HepG2 (cell line): ENCODE data around the gene XPNPEP2. TPM values are rescaled to one million over a fixed set of nuclear protein-coding genes. Genes with fewer than 3 reads are reported as not detected.

Source experiments
- ATAC-seq: fragments of 200-7000 bp; cut with Tn5 transposase; 3 replicates; pipeline ENCODE4 v1.9.1; 2020; ENCODE audit warnings: mild to moderate bottlenecking, moderate library complexity
- BruUV-seq: library from RNA; stranded (reverse); fragments of 400-500 nt; replicated peaks from 2 replicates; lab custom pipeline; 2021; lab: Mats Ljungman, UMichigan
- CTCF ChIA-PET: fragments of 300-600 bp; formaldehyde crosslinking; extraction: SDS; loops from one replicate; lab custom pipeline; 2021; ENCODE audit warnings: low total read pairs, inconsistent platforms, low intra/inter-chr PET ratio; lab: Yijun Ruan, JAX
- POLR2A ChIA-PET: fragments of 350-600 bp; sonication (Branson Sonifier 250); formaldehyde crosslinking; loops from one replicate; lab custom pipeline; 2020; ENCODE audit warnings: antibody characterized with exemption, inconsistent platforms; lab: Yijun Ruan, JAX
- DNase-seq: peaks from one replicate; pipeline ENCODE4 v3.0.0-alpha.2; 2015; ENCODE audit warnings: low spot score
- FAIRE-seq: peaks from 3 replicates; lab custom pipeline; 2011; peaks lifted over from hg19 to GRCh38; lab: Jason Lieb, UNC
- H2AFZ ChIP-seq: one replicate; pipeline ENCODE4 v1.6.1; 2011; ENCODE audit warnings: low read length, inconsistent platforms
- H3K27ac ChIP-seq: fragments of 300-600 bp; 3 replicates; pipeline ENCODE4 v1.8.0; 2011; ENCODE audit warnings: mixed run types, mild to moderate bottlenecking, mixed read lengths, low read length, inconsistent platforms; ENCODE audit not compliant: insufficient read depth; ENCODE audit errors: extremely low read length
- H3K27me3 ChIP-seq, 2 experiments: fragments of 200-600 bp in 1 of 2; 2 replicates in 1 of 2; 3 replicates in 1 of 2; pipeline versions ENCODE4 v1.6.0 to v1.8.0; 2011; ENCODE audit warnings: low read length in 2 of 2, mild to moderate bottlenecking in 2 of 2, moderate library complexity in 2 of 2, inconsistent platforms in 1 of 2; ENCODE audit not compliant: insufficient read depth in 2 of 2, control insufficient read depth in 1 of 2
- H3K36me3 ChIP-seq, 2 experiments: fragments of 200-600 bp in 1 of 2; replicated peaks in 1 of 2; 2 replicates in 1 of 2; 3 replicates in 1 of 2; pipeline versions ENCODE4 v1.5.1 to v1.8.0; 2011; ENCODE audit warnings: low read length in 2 of 2, inconsistent platforms in 1 of 2; ENCODE audit not compliant: insufficient read depth in 2 of 2, control insufficient read depth in 1 of 2
- H3K4me1 ChIP-seq: 2 replicates; pipeline ENCODE4 v1.5.1; 2012; ENCODE audit warnings: low read length, inconsistent platforms; ENCODE audit not compliant: insufficient read depth
- H3K4me2 ChIP-seq: 2 replicates; pipeline ENCODE4 v1.6.0; 2011; ENCODE audit warnings: low read depth, low read length, inconsistent platforms
- H3K4me3 ChIP-seq, 3 experiments: fragments of 200-600 bp in 1 of 3; sonication (generic), shearing (Covaris generic) in 1 of 3; replicated peaks in 1 of 3; 2 replicates each; pipeline ENCODE4 v1.5.1; 2011 to 2016; ENCODE audit warnings: low read length in 3 of 3, inconsistent platforms in 2 of 3, low read depth in 2 of 3, mild to moderate bottlenecking in 2 of 3, control low read depth in 1 of 3, mixed read lengths in 1 of 3; ENCODE audit not compliant: insufficient read depth in 1 of 3
- H3K79me2 ChIP-seq: one replicate; pipeline ENCODE4 v1.6.1; 2011; ENCODE audit warnings: low read length, inconsistent platforms; ENCODE audit not compliant: insufficient read depth
- H3K9ac ChIP-seq: 2 replicates; pipeline ENCODE4 v1.6.0; 2011; ENCODE audit warnings: mild to moderate bottlenecking, low read depth, low read length, inconsistent platforms; ENCODE audit not compliant: insufficient read depth
- H3K9me3 ChIP-seq: 2 replicates; pipeline ENCODE4 v1.5.1; 2012; ENCODE audit warnings: mild to moderate bottlenecking, low read length
- H4K20me1 ChIP-seq: 2 replicates; pipeline ENCODE4 v1.6.0; 2011; ENCODE audit warnings: inconsistent platforms, mild to moderate bottlenecking, low read length, moderate library complexity; ENCODE audit not compliant: insufficient read depth
- BRD4 ChIP-seq: sonication (generic); formaldehyde crosslinking; IDR thresholded peaks from 2 replicates; pipeline ENCODE4 v1.4.0; 2020; ENCODE audit warnings: missing genetic modification reagents
- CEBPG ChIP-seq: IDR thresholded peaks from 2 replicates; pipeline ENCODE4 v1.6.1; 2016
- HNF4G ChIP-seq, 2 experiments: sonication (generic) in 1 of 2; formaldehyde crosslinking in 1 of 2; IDR thresholded peaks; 2 replicates each; pipeline versions ENCODE4 v1.4.0 to v1.6.1; 2011 to 2020; ENCODE audit warnings: borderline replicate concordance in 2 of 2, low read depth in 2 of 2, mild to moderate bottlenecking in 2 of 2, low read length in 1 of 2, missing genetic modification reagents in 1 of 2, moderate library complexity in 1 of 2
- IKZF1 ChIP-seq: fragments of 450-650 bp; IDR thresholded peaks from 2 replicates; pipeline ENCODE4 v1.7.1; 2016
- POGZ ChIP-seq: sonication (generic); formaldehyde crosslinking; IDR thresholded peaks from 2 replicates; pipeline ENCODE4 v1.4.0; 2020; ENCODE audit warnings: mild to moderate bottlenecking, missing genetic modification reagents
- SAP130 ChIP-seq: IDR thresholded peaks from 2 replicates; pipeline ENCODE4 v1.6.1; 2016; ENCODE audit warnings: low read depth
- SIX4 ChIP-seq: sonication (generic); formaldehyde crosslinking; IDR thresholded peaks from 2 replicates; pipeline ENCODE4 v1.4.0; 2020; ENCODE audit warnings: missing genetic modification reagents
- TBX3 ChIP-seq: fragments of 450-650 bp; IDR thresholded peaks from 2 replicates; pipeline ENCODE4 v1.6.1; 2017; ENCODE audit warnings: antibody characterized with exemption, mild to moderate bottlenecking, inconsistent platforms, borderline replicate concordance
- YEATS4 ChIP-seq: sonication (generic); formaldehyde crosslinking; IDR thresholded peaks from 2 replicates; pipeline ENCODE4 v1.4.0; 2020; ENCODE audit warnings: missing genetic modification reagents, borderline replicate concordance
- ZNF660 ChIP-seq: sonication (generic); formaldehyde crosslinking; IDR thresholded peaks from 2 replicates; pipeline ENCODE4 v1.5.1; 2020; ENCODE audit warnings: mild to moderate bottlenecking, low read depth, missing genetic modification reagents, borderline replicate concordance
- ZNF7 ChIP-seq: IDR thresholded peaks from 2 replicates; pipeline ENCODE4 v1.6.1; 2016; ENCODE audit warnings: missing biosample characterization, missing genetic modification reagents
- WGBS: methylation state at CpG from one replicate; pipeline ENCODE4 v1.1.6; 2017; ENCODE audit warnings: low lambda C conversion rate; 5-methylcytosine and 5-hydroxymethylcytosine counted together
- in situ Hi-C: cut with HindIII; loops from 2 replicates; pipeline ENCODE4 v1.10.0; 2017; ENCODE audit warnings: low pct_unique_long_range_greater_than_20kb; ENCODE audit not compliant: extremely low pct_ligation_motif_present
- intact Hi-C: fragments of 100-400 bp; cut with micrococcal nuclease; formaldehyde crosslinking; loops from one replicate; pipeline ENCODE4 v1.10.0; 2022; ENCODE audit not compliant: unreplicated experiment
- polyA plus RNA-seq, 8 experiments: library from polyadenylated mRNA; depleted of rRNA in 3 of 8; stranded (reverse) in 7 of 8; unstranded in 1 of 8; fragments of >200 nt; fragmentation: Illumina TruSeq in 4 of 8; extraction: Trizol in 4 of 8; gene quantifications; 2 replicates each; pipeline versions ENCODE4 v1.2.1 to v1.2.3, GENCODE V29; 2011 to 2016; ENCODE audit warnings: low read depth in 4 of 8, missing spikeins in 1 of 8, mixed read lengths in 1 of 8; ENCODE audit not compliant: insufficient read depth in 1 of 8
- total RNA-seq, 5 experiments: library from RNA; depleted of rRNA; stranded (reverse); fragments of >200 nt; fragmentation: Illumina TruSeq; extraction: Trizol; gene quantifications; 2 replicates each; pipeline ENCODE4 v1.2.3, GENCODE V29; 2016; ENCODE audit warnings: low read depth in 1 of 5
- TF ChIP-seq, protein P1 (sequence below): sonication (generic); formaldehyde crosslinking; IDR thresholded peaks from 2 replicates; pipeline ENCODE4 v1.4.0; 2020; ENCODE audit warnings: missing genetic modification reagents
- TF ChIP-seq, protein P2 (sequence below): IDR thresholded peaks from 2 replicates; pipeline ENCODE4 v1.6.1; 2018; ENCODE audit warnings: missing genetic modification reagents, mild to moderate bottlenecking, missing compliant biosample characterization
- TF ChIP-seq, protein P3 (sequence below), 2 experiments: sonication (generic) in 1 of 2; formaldehyde crosslinking in 1 of 2; IDR thresholded peaks; 2 replicates each; pipeline versions ENCODE4 v1.4.0 to v1.6.1; 2016 to 2020; ENCODE audit warnings: borderline replicate concordance in 1 of 2, low read depth in 1 of 2, mild to moderate bottlenecking in 1 of 2, missing genetic modification reagents in 1 of 2
- TF ChIP-seq, protein P4 (sequence below): sonication (generic); formaldehyde crosslinking; IDR thresholded peaks from 2 replicates; pipeline ENCODE4 v1.4.0; 2020; ENCODE audit warnings: missing genetic modification reagents

XPNPEP2 gene
- total and polyA plus RNA-seq, 2 of the 13 experiments (the other 11 are each of a cell fraction or from before 2014, with no cell fraction given) = 1.1 to 1.8 TPM

DNA sequence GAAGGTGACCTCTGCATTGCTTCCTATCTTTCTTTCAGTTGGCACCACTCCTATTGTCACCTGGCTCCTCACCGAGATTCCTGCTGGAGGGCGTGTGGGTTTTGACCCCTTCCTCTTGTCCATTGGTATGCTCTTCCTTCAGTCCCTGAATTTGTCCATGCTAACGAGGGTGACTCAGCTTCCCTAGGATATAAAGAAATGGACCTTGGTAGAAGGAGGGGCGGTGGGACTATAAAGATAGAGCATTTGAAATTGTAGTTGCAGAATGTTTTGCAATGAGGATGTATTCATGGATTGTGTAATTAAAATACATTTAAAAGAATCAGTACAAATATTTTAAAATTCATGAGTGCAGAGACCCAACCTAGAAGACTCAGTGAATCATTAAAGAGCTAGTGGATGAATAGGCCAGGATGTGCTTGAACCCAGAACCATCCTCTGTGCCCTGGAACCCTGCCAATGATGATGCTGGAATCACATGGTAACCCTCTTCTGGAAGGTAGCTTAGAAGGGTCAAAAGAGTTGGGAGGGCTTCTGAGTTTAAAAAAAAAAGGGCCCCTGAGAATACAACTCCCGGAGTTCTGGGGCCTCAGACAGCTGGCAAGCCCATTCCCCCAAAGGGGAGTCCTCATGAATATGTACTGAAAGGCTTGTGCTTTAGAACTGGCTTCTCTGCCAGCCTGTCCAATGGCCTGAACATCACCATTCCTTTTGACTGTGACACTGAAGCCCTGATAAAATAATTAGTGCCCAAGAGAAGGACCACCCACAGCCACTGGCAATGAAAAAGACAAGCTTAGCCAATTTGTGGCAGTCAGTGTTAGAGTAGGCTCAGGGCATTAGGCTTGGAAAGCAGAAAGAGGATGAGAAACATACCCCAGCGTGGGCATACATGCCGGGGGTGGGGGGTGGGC lies 8.0 kb downstream of the XPNPEP2 start:
- Histone ChIP-seq H3K36me3 (no peaks in the 10 kb centered on the region), H4K20me1 (no peaks in the 10 kb centered on the region), H2AFZ (no peak overlapping the region), H3K79me2 (no peaks in the 10 kb centered on the region), H3K4me1 (peaks cover 16% of the 10 kb centered on the region), H3K4me3 (no peak overlapping the region), H3K4me2 (no peak overlapping the region), H3K9ac (no peak overlapping the region), H3K27me3 (no peaks in the 10 kb centered on the region), H3K9me3 (no peaks in the 10 kb centered on the region), H3K27ac (no peak overlapping the region)
- no TSS peak for BruUV-seq
- WGBS = 97% methylated on average over 4 of the region's 7 CpGs
- intact Hi-C loops = no loop called here
- FAIRE-seq (no peak), ATAC-seq (no peak), DNase-seq (no peak)
- in situ Hi-C loops = no loop called here
- POLR2A ChIA-PET = no interaction called here
- CTCF ChIA-PET = no interaction called here
- TF ChIP-seq, protein P1, sequence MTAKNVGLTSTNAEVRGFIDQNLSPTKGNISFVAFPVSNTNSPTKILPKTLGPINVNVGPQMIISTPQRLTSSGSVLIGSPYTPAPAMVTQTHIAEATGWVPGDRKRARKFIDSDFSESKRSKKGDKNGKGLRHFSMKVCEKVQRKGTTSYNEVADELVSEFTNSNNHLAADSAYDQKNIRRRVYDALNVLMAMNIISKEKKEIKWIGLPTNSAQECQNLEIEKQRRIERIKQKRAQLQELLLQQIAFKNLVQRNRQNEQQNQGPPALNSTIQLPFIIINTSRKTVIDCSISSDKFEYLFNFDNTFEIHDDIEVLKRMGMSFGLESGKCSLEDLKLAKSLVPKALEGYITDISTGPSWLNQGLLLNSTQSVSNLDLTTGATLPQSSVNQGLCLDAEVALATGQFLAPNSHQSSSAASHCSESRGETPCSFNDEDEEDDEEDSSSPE (CRISPR knock-in tag) = no peak
- TF ChIP-seq ZNF7 = no peak
- TF ChIP-seq TBX3 = no peak
- TF ChIP-seq SAP130 (CRISPR knock-in tag) = no peak
- TF ChIP-seq, protein P2, sequence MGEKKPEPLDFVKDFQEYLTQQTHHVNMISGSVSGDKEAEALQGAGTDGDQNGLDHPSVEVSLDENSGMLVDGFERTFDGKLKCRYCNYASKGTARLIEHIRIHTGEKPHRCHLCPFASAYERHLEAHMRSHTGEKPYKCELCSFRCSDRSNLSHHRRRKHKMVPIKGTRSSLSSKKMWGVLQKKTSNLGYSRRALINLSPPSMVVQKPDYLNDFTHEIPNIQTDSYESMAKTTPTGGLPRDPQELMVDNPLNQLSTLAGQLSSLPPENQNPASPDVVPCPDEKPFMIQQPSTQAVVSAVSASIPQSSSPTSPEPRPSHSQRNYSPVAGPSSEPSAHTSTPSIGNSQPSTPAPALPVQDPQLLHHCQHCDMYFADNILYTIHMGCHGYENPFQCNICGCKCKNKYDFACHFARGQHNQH = no peak
- TF ChIP-seq, protein P3, sequence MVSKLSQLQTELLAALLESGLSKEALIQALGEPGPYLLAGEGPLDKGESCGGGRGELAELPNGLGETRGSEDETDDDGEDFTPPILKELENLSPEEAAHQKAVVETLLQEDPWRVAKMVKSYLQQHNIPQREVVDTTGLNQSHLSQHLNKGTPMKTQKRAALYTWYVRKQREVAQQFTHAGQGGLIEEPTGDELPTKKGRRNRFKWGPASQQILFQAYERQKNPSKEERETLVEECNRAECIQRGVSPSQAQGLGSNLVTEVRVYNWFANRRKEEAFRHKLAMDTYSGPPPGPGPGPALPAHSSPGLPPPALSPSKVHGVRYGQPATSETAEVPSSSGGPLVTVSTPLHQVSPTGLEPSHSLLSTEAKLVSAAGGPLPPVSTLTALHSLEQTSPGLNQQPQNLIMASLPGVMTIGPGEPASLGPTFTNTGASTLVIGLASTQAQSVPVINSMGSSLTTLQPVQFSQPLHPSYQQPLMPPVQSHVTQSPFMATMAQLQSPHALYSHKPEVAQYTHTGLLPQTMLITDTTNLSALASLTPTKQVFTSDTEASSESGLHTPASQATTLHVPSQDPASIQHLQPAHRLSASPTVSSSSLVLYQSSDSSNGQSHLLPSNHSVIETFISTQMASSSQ (IDR thresholded peaks at IDR 0.05; ENCODE audit: low read depth) = no peak
- TF ChIP-seq, protein P3 (CRISPR knock-in tag; IDR thresholded peaks at IDR 0.05; ENCODE audit: borderline replicate concordance) = no peak
- no peak for TF ChIP-seq POGZ (CRISPR knock-in tag)
- TF ChIP-seq BRD4 = no peak
- no peak for TF ChIP-seq CEBPG (CRISPR knock-in tag)
- TF ChIP-seq HNF4G (IDR thresholded peaks at IDR 0.05; ENCODE audit: borderline replicate concordance, low read depth, low read length) = no peak
- TF ChIP-seq HNF4G (CRISPR knock-in tag; IDR thresholded peaks at IDR 0.05; ENCODE audit: borderline replicate concordance, low read depth) = no peak
- no peak for TF ChIP-seq ZNF660 (CRISPR knock-in tag)
- no peak for TF ChIP-seq IKZF1
- TF ChIP-seq, protein P4, sequence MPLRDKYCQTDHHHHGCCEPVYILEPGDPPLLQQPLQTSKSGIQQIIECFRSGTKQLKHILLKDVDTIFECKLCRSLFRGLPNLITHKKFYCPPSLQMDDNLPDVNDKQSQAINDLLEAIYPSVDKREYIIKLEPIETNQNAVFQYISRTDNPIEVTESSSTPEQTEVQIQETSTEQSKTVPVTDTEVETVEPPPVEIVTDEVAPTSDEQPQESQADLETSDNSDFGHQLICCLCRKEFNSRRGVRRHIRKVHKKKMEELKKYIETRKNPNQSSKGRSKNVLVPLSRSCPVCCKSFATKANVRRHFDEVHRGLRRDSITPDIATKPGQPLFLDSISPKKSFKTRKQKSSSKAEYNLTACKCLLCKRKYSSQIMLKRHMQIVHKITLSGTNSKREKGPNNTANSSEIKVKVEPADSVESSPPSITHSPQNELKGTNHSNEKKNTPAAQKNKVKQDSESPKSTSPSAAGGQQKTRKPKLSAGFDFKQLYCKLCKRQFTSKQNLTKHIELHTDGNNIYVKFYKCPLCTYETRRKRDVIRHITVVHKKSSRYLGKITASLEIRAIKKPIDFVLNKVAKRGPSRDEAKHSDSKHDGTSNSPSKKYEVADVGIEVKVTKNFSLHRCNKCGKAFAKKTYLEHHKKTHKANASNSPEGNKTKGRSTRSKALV (CRISPR knock-in tag) = no peak
- no peak for TF ChIP-seq SIX4 (CRISPR knock-in tag)
- no peak for TF ChIP-seq YEATS4
